DLD1 (cell line): ENCODE data around the gene SMAD1.
"Not testable (repeated sequence)": the region's sequence is repeated elsewhere in the genome, so short reads cannot be mapped to it uniquely, and the experiment has no call there.

Experiments
- in situ Hi-C: cut with HindIII; loops from 2 replicates; pipeline ENCODE4 v1.10.0; 2017; ENCODE audit warnings: low sequenced_read_pairs

SMAD1 gene

GRCh38 chr4:145525291-145525740 lies 43.7 kb downstream of the SMAD1 start:
- in situ Hi-C loops: no loop called here

GRCh38 chr4:145527773-145528172 lies 46.1 kb downstream of the SMAD1 start:
- in situ Hi-C loops: no loop called here

GRCh38 chr4:145528601-145529000 lies 46.9 kb downstream of the SMAD1 start:
- in situ Hi-C loops: no loop called here

- in situ Hi-C loops: no loop called here
These were observed 48.5 kb downstream of the SMAD1 start for GRCh38 chr4:145530189-145530588.

GRCh38 chr4:145530662-145531061 lies 49.0 kb downstream of the SMAD1 start:
- in situ Hi-C loops: no loop called here

GRCh38 chr4:145531223-145531622 lies 49.6 kb downstream of the SMAD1 start:
- in situ Hi-C loops: no loop called here

- in situ Hi-C loops: no loop called here
These were observed 50.2 kb downstream of the SMAD1 start for GRCh38 chr4:145531859-145532258.

GRCh38 chr4:145533001-145533400 lies 51.3 kb downstream of the SMAD1 start:
- in situ Hi-C loops: no loop called here

- in situ Hi-C loops: not testable (repeated sequence)
These were observed 51.8 kb downstream of the SMAD1 start for GRCh38 chr4:145533415-145533814.

GRCh38 chr4:145533961-145534360 lies 52.3 kb downstream of the SMAD1 start:
- in situ Hi-C loops: no loop called here

GRCh38 chr4:145535202-145535601 lies 53.5 kb downstream of the SMAD1 start:
- in situ Hi-C loops: no loop called here

- in situ Hi-C loops: no loop called here
These were observed 54.4 kb downstream of the SMAD1 start for GRCh38 chr4:145536044-145536443.

- in situ Hi-C loops: no loop called here
These were observed 56.9 kb downstream of the SMAD1 start for GRCh38 chr4:145538596-145538995.

- in situ Hi-C loops: no loop called here
These were observed 58.0 kb downstream of the SMAD1 start for GRCh38 chr4:145539671-145540070.

- in situ Hi-C loops: no loop called here
These were observed 58.6 kb downstream of the SMAD1 start for GRCh38 chr4:145540235-145540634.

- in situ Hi-C loops: no loop called here
These were observed 59.7 kb downstream of the SMAD1 start for GRCh38 chr4:145541346-145541745.

GRCh38 chr4:145545031-145545430 lies 63.4 kb downstream of the SMAD1 start:
- in situ Hi-C loops: no loop called here

GRCh38 chr4:145545538-145546174 lies 64.0 kb downstream of the SMAD1 start:
- in situ Hi-C loops: no loop called here

GRCh38 chr4:145546175-145546915 lies 64.7 kb downstream of the SMAD1 start:
- in situ Hi-C loops: no loop called here

- in situ Hi-C loops: no loop called here
These were observed 70.0 kb downstream of the SMAD1 start for GRCh38 chr4:145551660-145552059.

GRCh38 chr4:145552181-145552822 lies 70.6 kb downstream of the SMAD1 start:
- in situ Hi-C loops: no loop called here

- in situ Hi-C loops: no loop called here
These were observed 71.7 kb downstream of the SMAD1 start for GRCh38 chr4:145553375-145553774.
